Fibroblast of the aortic adventitia (primary cell): ENCODE data around the gene RRP8. TPM values are rescaled to one million over a fixed set of nuclear protein-coding genes. Genes with fewer than 3 reads are reported as not detected.

ENCODE experiments used
- DNase-seq: peaks from one replicate; pipeline ENCODE4 v3.0.0-alpha.2; 2010; ENCODE audit warnings: low read depth
- H3K4me3 ChIP-seq: 2 replicates; pipeline ENCODE4 v1.5.1; 2011; ENCODE audit warnings: low read depth, mild to moderate bottlenecking, control low read depth, low read length, moderate library complexity
- CTCF ChIP-seq: IDR thresholded peaks from 2 replicates; pipeline ENCODE4 v1.5.1; 2011; ENCODE audit warnings: mild to moderate bottlenecking, low read length, control low read depth, inconsistent platforms; ENCODE audit not compliant: insufficient read depth
- total RNA-seq: library from RNA; depleted of rRNA; stranded (reverse); fragments of >200 nt; gene quantifications from 2 replicates; pipeline ENCODE4 v1.2.3, GENCODE V29; 2012; ENCODE audit warnings: low replicate concordance

RRP8 gene
- total RNA-seq, result 8.2 and 10.2 TPM in 2 replicates

GRCh38 chr11:6603287-6604080, at the start of gene RRP8, which contains the start of gene ILK:
Gene RRP8, minus strand, starts transcription at chr11:6603616. Its CDS starts 114 bp downstream, at chr11:6603502.
Gene ILK, plus strand, starts transcription at chr11:6603774. Its CDS starts 498 bp downstream, at chr11:6604272.
- peak within 1 kb of the TSS; percentile 99 for H3K4me3 ChIP-seq
- peak; percentile 85 for DNase-seq
- TF ChIP-seq CTCF, result peak; percentile 28

GRCh38 chr11:6653097-6653496, 49.7 kb upstream of the RRP8 start:
- DNase-seq, result no peak
- no peak overlapping the region for H3K4me3 ChIP-seq
- no peak for TF ChIP-seq CTCF

GRCh38 chr11:6652182-6652581, 48.8 kb upstream of the RRP8 start:
- no peak for DNase-seq
- TF ChIP-seq CTCF, result no peak
- no peak overlapping the region for H3K4me3 ChIP-seq

- peak; percentile 37 for DNase-seq
- no peak for TF ChIP-seq CTCF
Measured at GRCh38 chr11:6650980-6651379, 47.6 kb upstream of the RRP8 start.

GRCh38 chr11:6650104-6650503, 46.7 kb upstream of the RRP8 start:
- TF ChIP-seq CTCF, result no peak
- no peak for DNase-seq
- no peak overlapping the region for H3K4me3 ChIP-seq

More at GRCh38 chr11:6650980-6651379, 47.6 kb upstream of the RRP8 start:
- H3K4me3 ChIP-seq, result no peak overlapping the region

- H3K4me3 ChIP-seq, result no peak overlapping the region
- no peak for DNase-seq
- no peak for TF ChIP-seq CTCF
Measured at GRCh38 chr11:6648501-6648900, 45.1 kb upstream of the RRP8 start.
